PC-9 (cell line): ENCODE results near the gene LARP4. TPM values are rescaled to one million over a fixed set of nuclear protein-coding genes. Genes with fewer than 3 reads are reported as not detected.

Experiments used
- BruUV-seq: library from RNA; stranded (reverse); fragments of 400-500 nt; replicated peaks from 2 replicates; lab custom pipeline; 2021; lab: Mats Ljungman, UMichigan
- CTCF ChIA-PET: fragments of 300-600 bp; sonication (Branson Sonifier 250); formaldehyde crosslinking; loops from one replicate; lab custom pipeline; 2022; ENCODE audit warnings: antibody characterized with exemption; lab: Charles Lee
- POLR2A ChIA-PET: fragments of 300-600 bp; sonication (Branson Sonifier 250); formaldehyde crosslinking; loops from one replicate; lab custom pipeline; 2022; ENCODE audit warnings: antibody characterized with exemption; ENCODE audit not compliant: unreplicated experiment; lab: Charles Lee
- DNase-seq, 2 experiments: peaks; one replicate each; pipeline versions ENCODE4 v3.0.0 to v3.0.0-alpha.2; 2015 to 2022; ENCODE audit warnings: mixed read lengths in 1 of 2
- H2AFZ ChIP-seq: fragments of 200-600 bp; sonication (generic); 2 replicates; pipeline ENCODE4 v1.8.1; 2017; ENCODE audit warnings: antibody characterized with exemption
- H3F3A ChIP-seq: fragments of 200-600 bp; sonication (generic); 2 replicates; pipeline ENCODE4 v1.8.1; 2017; ENCODE audit warnings: antibody characterized with exemption, mild to moderate bottlenecking, low read depth; ENCODE audit not compliant: insufficient read depth
- H3K27ac ChIP-seq: fragments of 200-600 bp; sonication (generic); 2 replicates; pipeline ENCODE4 v1.6.1; 2016; ENCODE audit warnings: mixed run types
- H3K27me3 ChIP-seq: fragments of 200-600 bp; sonication (generic); 2 replicates; pipeline ENCODE4 v1.6.1; 2016; ENCODE audit warnings: low read depth, mixed run types; ENCODE audit not compliant: insufficient read depth
- H3K36me3 ChIP-seq: fragments of 200-600 bp; sonication (generic); 2 replicates; pipeline ENCODE4 v1.6.1; 2016; ENCODE audit warnings: low read depth, mixed run types
- H3K4me1 ChIP-seq: fragments of 200-600 bp; sonication (generic); replicated peaks from 2 replicates; pipeline ENCODE4 v1.6.1; 2016; ENCODE audit warnings: mixed run types; ENCODE audit not compliant: insufficient read depth
- H3K4me2 ChIP-seq: fragments of 200-600 bp; sonication (generic); 2 replicates; pipeline ENCODE4 v1.6.1; 2017; ENCODE audit warnings: mixed run types
- H3K4me3 ChIP-seq: fragments of 200-600 bp; sonication (generic); 2 replicates; pipeline ENCODE4 v1.6.1; 2016; ENCODE audit warnings: mixed run types
- H3K79me2 ChIP-seq: fragments of 200-600 bp; sonication (generic); 2 replicates; pipeline ENCODE4 v1.6.1; 2017; ENCODE audit warnings: low read depth, mixed run types
- H3K9me2 ChIP-seq: fragments of 200-600 bp; sonication (generic); 2 replicates; pipeline ENCODE4 v1.8.1; 2017; ENCODE audit warnings: mild to moderate bottlenecking; ENCODE audit not compliant: insufficient read depth
- H3K9me3 ChIP-seq: fragments of 200-600 bp; sonication (generic); 2 replicates; pipeline ENCODE4 v1.8.1; 2016; ENCODE audit warnings: low read depth; ENCODE audit not compliant: insufficient read depth
- H4K20me1 ChIP-seq: fragments of 200-600 bp; sonication (generic); 2 replicates; pipeline ENCODE4 v1.8.1; 2017; ENCODE audit not compliant: insufficient read depth
- CTCF ChIP-seq: fragments of 200-600 bp; sonication (generic); conservative IDR thresholded peaks from 2 replicates; pipeline ENCODE4 v1.6.1; 2017; ENCODE audit warnings: mixed run types, antibody characterized with exemption, mild to moderate bottlenecking, moderate library complexity
- EZH2 ChIP-seq: fragments of 200-600 bp; sonication (generic); IDR thresholded peaks from 2 replicates; pipeline ENCODE4 v1.8.0; 2017; ENCODE audit warnings: antibody characterized with exemption, low read depth
- intact Hi-C: fragments of 100-400 bp; cut with micrococcal nuclease; formaldehyde crosslinking; loops from one replicate; pipeline ENCODE4 v1.10.0; 2022; ENCODE audit not compliant: unreplicated experiment
- total RNA-seq: library from RNA; stranded (reverse); gene quantifications from 2 replicates; pipeline ENCODE4 v1.2.3, GENCODE V29; 2021

Gene LARP4
- total RNA-seq, 1 experiment from 2014 or later = 74.2 TPM

- intact Hi-C loops = no loop called here
- H3K9me3 ChIP-seq = no peaks in the 10 kb centered on the region
- H2AFZ ChIP-seq = no peak overlapping the region
- no peaks in the 10 kb centered on the region for H3K9me2 ChIP-seq
- no peaks in the 10 kb centered on the region for H3K4me1 ChIP-seq
- H3K4me2 ChIP-seq = no peak overlapping the region
- 0 out of 2 replicates have a peak, but pooled peaks cover 3% of the 10 kb centered on the region for H3F3A ChIP-seq
- H3K27ac ChIP-seq = no peak overlapping the region
- no peaks in the 10 kb centered on the region for H3K36me3 ChIP-seq
- ChIA-PET CTCF (no interaction called here), POLR2A (interaction anchor here (0.8 kb wide), 1 partner anchor 43 kb away, joined by 6 read pairs; the partner anchor contains the start of gene FAM186A)
- H3K79me2 ChIP-seq = no peaks in the 10 kb centered on the region
- H3K27me3 ChIP-seq = no peaks in the 10 kb centered on the region
- DNase-seq = no peak
- no peak overlapping the region for H3K4me3 ChIP-seq
- no TSS peak for BruUV-seq
- TF ChIP-seq EZH2 (no peak), CTCF (no peak)
- H4K20me1 ChIP-seq = no peaks in the 10 kb centered on the region
Observed at GRCh38 chr12:50353404-50353803, 47.3 kb upstream of the LARP4 start.

GRCh38 chr12:50353869-50354593 is 46.7 kb upstream of the LARP4 start:
- Histone ChIP-seq H3K27ac (no peak overlapping the region), H2AFZ (no peak overlapping the region), H3F3A (0 out of 2 replicates have a peak, but pooled peaks cover 3% of the 10 kb centered on the region), H3K4me2 (no peak overlapping the region), H3K36me3 (no peaks in the 10 kb centered on the region), H3K9me3 (no peaks in the 10 kb centered on the region), H4K20me1 (no peaks in the 10 kb centered on the region), H3K9me2 (no peaks in the 10 kb centered on the region), H3K4me3 (no peak overlapping the region), H3K27me3 (no peaks in the 10 kb centered on the region), H3K79me2 (no peaks in the 10 kb centered on the region), H3K4me1 (no peaks in the 10 kb centered on the region)
- TF ChIP-seq EZH2 (no peak), CTCF (no peak)
- intact Hi-C loops = no loop called here
- ChIA-PET CTCF (no interaction called here), POLR2A (interaction anchor here (0.8 kb wide), 1 partner anchor 42 kb away, joined by 6 read pairs; the partner anchor contains the start of gene FAM186A)
- DNase-seq = no peak
- no TSS peak for BruUV-seq

- no TSS peak for BruUV-seq
- POLR2A ChIA-PET = no interaction called here
- H3K9me2 ChIP-seq = no peaks in the 10 kb centered on the region
- H3K79me2 ChIP-seq = no peaks in the 10 kb centered on the region
- intact Hi-C loops = no loop called here
- no peaks in the 10 kb centered on the region for H3K36me3 ChIP-seq
- H3K9me3 ChIP-seq = no peaks in the 10 kb centered on the region
- DNase-seq = no peak
- CTCF ChIA-PET = no interaction called here
- H2AFZ ChIP-seq = no peak overlapping the region
- H3F3A ChIP-seq = 0 out of 2 replicates have a peak, but pooled peaks cover 3% of the 10 kb centered on the region
- no peak overlapping the region for H3K27ac ChIP-seq
- H3K27me3 ChIP-seq = no peaks in the 10 kb centered on the region
- H3K4me1 ChIP-seq = no peaks in the 10 kb centered on the region
- no peak overlapping the region for H3K4me3 ChIP-seq
- TF ChIP-seq CTCF (no peak), EZH2 (no peak)
- H4K20me1 ChIP-seq = no peaks in the 10 kb centered on the region
- no peak overlapping the region for H3K4me2 ChIP-seq
Observed at GRCh38 chr12:50354908-50355307, 45.8 kb upstream of the LARP4 start.
